GM19452 (cell line): ENCODE results near the gene DEAF1.
A peak's percentile ranks its signal among the peaks of the same experiment; 100 is the strongest.

Experiments used
- ATAC-seq: cut with Tn5 transposase; IDR thresholded peaks from one replicate; pipeline ENCODE4 v1.9.1; 2021; ENCODE audit not compliant: unreplicated experiment

Gene DEAF1

DNA sequence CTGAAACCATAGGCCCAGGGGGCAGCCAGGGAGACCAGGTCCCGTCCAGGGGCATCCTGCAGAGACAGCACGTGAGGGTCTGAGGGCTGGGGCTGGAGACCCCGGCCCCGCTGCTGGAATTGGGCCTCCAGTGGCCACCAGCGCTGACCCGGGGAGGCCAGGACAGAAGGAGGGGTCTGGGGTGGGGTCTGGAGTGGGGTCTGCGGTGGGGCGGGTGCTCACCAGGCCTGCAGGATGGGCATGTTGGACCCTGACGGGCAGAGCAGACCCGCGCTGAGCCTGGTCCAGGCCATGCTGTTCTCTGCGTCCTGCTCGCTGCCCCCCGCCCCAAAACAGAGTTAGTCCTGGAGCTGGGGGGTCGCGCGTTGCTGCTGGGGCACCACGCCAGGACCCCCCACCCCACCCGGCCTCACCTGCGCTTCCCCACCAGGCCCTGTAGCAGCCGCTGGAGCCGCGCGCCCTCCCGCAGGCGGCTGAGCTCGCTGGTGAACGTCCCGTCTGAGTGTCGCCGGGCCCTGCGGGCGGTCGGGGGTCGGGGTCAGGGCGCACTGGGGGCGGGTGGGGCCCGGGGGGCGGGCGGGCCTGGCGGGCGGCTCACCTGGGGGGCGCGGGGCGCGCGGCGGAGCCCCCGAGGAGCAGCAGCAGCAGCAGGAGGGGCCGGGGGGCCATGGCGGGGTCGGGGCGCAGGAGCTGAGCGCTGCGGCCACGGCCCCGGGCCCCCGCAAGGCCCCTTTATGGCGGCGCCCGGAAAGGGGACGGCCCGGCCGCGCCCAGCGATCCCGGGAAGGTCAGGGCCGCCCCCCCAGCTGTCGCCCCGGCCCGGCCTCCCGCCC is 68.3 kb downstream of the DEAF1 start, which contains the start of gene SCT:
Gene SCT (minus strand): TSS at position 707 of the 833 bp plus-strand sequence. CDS start 38 bp downstream, at position 669.
- ATAC-seq = no peak

DNA sequence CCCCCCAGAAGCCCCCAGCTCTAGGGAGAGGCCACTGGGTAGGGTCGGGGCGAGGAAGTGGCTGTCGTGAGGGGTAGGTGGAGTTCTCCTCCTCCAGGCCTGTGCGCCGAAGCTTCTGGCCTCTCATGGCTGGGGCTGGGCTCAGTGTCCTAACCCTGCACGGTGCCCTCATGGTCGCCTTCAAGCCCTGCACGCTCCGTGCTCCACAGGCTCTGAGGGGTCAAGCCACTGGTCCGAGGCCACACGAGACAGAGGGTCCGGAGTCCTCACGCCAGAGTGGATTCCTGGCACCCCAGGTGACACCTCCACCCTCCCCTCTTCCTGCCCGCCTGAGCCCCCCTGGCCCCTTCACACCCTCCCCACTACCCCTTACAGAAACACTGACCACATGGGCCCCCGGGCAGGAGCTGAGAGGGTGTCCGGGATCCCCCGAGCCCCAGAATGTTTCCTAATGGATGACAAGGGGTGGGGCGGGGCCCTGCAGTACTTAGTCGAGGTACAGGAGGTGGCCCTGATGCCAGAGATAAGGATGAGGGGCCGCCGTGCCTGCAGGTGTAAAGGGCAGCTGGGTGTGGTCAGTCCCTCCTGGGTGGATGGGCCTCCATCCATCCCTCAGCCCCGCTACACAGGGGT is 69.3 kb downstream of the DEAF1 start:
- ATAC-seq = no peak

DNA sequence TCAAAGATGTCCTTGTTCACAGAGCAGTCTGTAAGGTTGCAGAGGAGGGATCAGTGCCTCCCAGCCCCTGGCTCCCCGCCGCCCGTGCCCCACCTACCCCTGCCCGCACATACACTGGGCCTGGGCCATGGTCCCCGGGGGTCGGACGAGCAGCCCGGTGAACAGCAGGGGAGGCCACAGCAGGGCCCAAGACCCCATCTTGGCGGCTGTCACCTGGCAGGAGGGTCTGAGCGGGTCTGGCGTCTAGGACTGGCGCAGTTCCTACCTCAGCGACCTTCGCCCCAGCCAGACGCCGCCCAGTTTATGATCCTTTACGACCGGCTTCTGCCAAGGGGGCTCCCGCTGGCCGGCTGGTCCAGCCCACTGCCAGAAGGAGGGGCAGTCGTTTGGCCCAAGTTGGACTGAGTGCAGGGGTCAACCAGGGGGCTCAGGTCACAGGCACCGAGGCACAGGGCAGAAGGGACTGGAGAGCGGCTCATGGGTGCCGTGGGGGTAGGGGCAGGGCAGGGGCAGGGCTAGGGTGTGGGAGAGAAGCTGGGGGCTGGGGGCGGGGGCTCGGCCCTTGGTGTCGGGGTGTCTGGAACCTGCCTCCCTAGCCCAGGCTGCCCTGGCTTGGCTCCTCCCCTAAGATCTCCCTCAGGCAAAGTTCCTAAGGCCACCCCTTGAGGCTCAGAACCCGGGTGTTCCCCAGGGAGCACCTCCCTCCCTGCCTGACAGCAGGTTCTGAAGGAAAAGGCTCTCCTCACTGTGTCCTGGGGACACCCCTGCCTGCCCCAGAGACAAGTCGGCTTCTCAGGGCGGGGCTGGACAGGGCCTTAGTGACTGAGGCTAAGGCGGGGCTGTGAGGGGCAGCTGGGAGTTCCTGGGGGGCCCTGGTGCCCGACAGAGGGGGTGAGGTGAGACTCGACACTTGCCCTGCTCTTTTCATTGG is 70.1 kb downstream of the DEAF1 start, which contains the start of gene CDHR5:
Gene CDHR5 (minus strand): TSS at position 251 of the 931 bp plus-strand sequence. CDS start 53 bp downstream, at position 198.
- ATAC-seq = no peak

DNA sequence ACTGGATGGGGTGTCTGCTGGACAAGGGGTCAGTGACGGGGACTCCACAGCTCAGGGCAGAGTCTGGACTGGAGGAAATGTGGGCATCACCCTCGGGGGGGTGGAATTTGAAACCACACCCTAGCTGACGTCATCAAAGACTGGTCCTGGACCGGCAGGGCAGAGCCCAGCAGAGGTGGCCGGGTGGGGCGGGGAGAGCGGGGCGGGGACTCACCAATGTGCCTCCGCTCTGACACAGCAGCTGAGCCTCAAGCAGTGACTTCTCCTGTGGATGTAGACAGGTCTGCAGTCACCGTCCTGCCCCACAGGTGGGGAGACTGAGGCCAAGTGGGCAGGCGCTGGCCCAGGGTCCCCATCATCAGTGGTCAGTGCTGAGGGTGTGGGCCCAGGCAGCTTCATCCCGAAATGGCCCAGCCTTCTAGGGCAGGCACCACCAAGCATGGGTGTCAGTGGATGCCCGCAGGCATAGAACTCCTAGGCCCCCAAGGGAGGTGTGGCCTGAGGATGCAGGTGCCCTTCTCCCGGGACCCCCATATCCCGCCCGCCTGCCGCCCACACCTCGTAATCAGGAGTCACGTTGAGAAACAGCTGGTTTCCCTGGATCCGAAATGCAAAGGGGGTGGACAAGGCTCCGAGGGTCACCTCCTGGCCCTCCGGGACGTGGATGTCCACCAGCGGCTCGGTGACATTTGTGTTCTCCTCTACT is 70.9 kb downstream of the DEAF1 start:
- ATAC-seq = no peak

DNA sequence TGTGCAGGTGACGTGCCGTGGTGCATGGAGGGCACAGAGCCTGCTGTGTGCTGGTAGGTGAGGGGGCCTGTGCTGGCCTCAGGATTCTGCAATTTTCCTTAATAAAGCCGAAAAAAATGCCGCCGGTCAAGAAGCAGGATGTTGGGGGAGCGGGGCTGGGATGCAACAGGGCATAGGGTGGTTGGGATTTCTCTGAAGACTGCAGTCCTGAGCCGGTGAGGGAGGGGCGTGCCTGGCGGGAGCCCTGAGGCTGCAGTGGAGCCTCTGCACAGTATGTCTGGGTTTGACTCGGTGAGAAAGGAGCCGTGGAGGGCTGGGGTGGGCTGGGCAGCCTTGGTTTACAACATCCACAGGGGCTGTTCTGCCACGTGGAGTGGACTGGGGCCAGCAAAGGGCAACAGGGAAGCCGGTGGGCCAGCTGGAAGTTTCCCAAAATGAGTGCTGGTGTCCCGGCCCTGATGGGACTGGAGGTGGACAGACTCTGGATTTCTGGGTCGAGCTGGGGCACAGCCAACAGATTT is 71.6 kb downstream of the DEAF1 start:
- ATAC-seq = no peak

DNA sequence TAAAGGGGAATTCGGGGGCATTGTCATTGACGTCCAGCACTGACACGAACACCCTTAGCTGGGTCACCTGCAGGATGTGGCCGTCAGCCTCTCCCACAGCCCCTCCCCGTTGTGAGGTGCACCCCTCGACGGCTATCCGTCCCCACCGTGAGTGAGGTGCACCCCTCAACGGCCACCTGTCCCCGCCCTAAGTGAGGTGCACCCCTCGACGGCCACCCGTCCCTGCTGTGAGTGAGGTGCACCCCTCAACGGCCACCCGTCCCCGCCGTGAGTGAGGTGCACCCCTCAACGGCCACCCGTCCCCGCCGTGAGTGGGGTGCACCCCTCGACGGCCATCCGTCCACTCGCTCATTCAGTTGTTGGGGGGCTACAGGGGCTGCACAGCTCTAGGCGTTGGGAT is 73.2 kb downstream of the DEAF1 start:
- ATAC-seq = no peak

DNA sequence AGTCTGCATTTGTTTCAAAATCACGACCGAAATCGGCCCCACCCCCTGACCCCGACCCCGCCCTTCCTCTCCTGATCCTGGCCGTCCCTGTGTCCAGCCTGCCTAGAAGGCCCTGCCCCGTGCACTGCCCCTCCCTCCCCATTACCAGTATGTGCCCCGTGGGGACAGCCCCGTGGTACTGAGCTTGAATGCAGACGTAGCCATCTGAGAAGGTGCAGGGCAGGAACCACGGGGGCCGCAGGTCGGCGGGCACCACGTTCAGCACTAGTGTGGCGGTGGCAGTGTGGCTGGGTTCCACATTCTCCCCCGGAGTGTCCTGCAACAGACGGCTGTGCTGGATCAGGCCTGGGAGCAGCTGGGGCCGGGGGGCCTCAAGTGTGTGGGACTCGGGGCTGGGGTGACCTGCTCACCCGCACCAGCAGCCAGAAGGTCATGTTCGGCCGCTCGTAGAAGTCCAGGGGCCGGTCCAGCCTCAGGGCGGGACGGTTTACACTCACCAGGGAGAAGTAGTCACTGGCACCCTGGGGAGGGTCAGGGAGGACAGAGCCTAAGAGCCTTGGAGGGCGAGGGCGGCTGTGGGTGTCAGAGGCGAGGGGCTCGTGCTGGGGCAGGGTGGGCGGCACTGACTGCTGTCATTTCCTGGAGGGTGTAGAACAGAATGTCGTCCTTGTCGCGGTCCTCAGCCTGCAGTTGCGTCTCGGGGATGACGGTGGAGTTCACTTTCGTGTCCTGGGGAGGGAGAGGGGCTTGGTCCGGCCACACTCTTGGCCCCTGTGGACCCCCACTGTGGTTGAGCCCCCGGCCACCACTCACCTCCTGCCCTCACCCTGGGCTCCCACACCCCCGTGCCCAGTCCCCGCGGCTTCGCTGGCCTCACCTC is 73.8 kb downstream of the DEAF1 start:
- no peak for ATAC-seq

DNA sequence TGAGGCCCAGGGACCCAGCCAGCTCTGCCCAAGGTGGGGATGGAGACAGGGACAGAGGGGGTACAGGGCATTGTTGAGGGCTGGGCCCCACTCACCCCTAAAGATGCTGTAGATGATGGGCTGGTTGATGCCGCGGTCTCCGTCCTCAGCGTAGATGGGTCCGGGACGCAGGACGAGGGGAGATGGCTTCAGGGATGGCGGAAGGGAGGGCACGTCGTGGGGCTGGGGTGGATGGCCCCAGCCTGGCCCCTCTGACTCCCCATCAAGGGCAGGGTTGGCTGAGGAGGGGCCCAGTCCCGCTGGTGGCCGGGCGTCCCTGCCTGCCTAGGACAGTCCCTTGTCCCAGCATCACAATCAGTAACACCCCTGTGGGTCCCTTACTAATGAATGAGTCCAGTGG is 74.8 kb downstream of the DEAF1 start:
- ATAC-seq = no peak

DNA sequence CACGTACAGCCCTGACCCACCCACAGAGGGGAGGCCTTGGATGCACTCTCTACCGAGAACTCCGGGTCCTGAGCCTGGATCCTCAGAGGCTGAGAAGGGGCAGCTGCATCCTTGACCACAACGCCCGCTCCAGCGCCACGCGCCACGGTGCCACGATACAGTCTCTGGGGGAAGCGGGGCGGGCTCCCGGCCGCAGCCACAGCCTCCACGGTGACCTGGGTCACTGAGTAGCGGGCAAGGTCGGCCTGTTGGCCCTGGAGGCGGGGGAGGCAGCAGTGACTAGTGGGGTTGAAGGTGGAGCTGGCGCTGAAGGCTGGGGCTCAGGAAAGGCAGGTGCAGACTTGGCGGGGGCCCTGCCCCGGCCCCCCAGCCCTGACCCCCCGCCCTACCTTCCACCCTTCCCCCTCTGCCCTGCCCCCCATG is 75.4 kb downstream of the DEAF1 start:
- ATAC-seq = no peak

DNA sequence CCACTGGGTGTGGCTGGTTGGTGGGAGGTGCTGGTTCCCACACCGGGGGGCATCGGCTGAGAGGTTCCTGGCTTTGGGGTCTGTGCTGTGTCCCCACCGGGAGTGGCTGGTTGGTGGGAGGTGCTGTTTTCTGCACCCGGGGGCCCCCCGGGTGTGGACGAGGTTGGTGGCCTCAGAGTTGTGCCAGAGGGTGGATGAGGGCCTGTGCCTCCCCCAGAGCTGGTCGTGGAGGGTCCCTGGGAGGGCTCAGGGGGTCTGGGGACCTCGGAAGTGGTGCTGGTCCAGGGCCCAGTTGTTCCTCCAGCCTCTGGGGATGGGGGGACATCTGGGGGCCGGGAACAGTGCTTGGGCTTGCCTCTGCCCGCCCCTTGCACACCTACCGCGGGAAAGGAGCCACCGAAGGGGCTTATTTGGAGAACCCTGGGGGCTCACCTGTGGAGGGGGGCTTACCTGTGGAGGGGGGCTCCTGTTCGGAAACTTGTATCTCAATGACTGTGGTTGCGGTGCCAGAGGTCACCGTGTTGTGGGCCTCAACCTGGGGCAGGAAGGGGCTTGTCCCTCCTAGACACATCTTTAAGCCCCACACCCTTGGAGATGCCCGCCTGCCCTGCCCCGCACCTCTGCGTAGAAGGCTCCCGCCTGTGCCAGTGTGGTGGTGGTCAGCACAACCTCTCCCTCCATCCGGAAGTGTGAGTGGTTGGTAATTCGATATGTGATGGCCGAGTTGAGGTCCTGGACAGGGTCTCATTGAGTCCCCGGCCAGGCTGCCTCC is 76.0 kb downstream of the DEAF1 start:
- no peak for ATAC-seq

DNA sequence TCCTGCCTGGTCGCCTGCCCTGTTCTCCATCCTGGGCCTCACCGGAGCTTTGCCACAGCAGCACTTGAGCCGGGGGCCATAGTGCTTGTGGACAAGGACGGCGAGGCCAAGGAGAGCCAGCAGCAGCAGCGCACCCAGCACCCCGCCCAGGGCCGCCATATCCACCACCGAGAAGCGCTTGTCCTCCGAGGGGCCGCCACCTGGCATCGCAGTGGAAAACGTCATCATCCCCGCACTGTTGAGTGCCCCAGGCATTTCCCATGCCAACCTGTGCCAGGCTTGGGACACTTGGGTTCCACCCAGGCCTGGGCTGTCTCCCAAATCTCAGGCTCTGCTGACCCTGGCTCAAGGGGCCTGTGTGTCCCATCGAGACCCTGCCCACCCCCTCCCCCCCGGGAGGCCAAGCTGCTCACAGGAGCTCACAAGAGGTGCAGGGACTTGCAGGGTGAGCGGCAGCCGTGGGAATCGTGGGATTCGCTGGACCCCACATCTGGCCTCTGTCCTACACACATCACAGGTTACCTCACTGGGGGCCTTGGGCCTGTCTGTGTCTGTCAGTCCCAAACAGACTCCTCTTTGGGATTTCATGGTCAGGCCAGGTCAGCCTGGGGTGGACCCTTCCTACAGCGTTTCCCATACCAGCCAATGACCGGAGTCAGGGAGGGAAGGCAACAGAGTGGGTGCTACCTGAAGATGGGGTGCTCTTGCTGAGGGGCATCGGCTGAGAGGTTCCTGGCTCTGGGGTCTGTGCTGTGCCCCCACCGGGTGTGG is 76.9 kb downstream of the DEAF1 start:
- ATAC-seq = no peak

DNA sequence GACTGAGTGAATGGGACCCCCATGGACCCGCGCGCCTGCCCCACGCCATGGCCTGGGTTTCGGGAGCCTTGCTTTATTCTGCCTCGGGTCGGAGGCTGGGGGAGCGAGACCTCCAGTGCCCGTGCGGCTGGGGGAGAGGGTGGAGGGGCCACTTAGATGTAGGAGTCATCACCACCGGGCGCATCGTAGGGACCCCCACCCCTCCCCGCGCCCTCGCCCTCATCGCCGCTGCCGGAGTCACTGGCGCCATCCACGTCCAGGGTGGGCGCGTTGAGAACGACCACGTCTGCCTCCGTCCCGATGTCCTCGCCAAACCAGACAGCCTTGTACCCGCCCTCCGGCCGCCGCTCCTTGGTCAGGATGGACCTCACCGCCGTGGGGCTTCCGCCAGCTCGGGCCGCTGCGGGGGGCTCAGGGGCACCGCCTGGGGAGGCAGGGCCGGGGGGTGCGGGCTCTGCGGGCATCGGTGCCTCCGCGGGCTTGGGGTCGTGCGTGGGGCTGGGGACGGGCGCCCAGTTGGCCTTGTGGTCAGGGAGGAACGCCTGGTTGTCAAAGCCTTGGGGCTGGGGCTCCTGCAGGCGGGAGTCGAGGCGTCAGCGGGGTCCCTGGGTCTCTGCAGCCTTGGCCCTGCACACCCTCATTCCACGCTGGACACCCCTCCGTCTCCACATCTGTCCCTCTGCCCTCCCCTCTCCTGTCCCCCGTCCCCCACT is 77.7 kb downstream of the DEAF1 start:
- ATAC-seq = no peak

DNA sequence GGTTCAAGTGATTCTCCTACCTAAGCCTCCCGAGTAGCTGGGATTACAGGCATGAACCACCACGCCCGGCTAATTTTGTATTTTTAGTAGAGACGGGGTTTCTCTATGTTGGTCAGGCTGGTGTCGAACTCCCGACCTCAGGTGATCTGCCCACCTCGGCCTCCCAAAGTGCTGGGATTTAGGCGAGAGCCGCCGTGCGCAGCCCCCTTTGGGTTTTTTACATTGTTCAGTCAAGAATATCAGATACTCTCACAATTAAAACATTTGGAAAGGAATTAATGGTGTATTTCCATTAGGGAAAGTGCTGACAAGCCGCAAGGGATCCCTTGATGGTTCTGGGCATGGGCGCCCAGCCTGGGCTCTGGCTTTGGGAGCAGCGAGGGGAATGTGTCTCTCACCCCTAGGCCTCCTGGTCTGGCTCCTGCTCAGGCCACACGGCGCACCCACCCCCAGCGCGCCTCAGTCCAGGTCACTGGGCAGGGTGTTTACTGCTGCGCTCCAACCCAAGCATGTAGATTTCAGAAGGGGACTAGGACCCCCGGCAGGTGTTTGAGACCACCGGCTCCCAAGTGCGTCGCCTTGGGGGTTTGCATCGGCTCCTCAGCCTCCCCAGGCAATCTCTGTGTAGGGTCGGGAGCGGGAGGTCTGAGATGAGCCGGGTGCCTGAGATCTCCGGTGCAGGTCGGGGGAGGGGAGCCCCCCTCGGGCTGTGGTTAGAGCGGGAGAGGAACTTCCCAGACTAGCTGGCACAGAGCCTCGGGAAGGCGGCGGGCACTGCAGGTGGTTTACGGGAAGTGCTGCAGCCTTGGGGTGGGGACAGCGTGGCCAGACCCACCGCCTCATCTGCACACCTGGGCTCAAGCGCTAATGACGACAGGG is 78.5 kb downstream of the DEAF1 start:
- no peak for ATAC-seq

DNA sequence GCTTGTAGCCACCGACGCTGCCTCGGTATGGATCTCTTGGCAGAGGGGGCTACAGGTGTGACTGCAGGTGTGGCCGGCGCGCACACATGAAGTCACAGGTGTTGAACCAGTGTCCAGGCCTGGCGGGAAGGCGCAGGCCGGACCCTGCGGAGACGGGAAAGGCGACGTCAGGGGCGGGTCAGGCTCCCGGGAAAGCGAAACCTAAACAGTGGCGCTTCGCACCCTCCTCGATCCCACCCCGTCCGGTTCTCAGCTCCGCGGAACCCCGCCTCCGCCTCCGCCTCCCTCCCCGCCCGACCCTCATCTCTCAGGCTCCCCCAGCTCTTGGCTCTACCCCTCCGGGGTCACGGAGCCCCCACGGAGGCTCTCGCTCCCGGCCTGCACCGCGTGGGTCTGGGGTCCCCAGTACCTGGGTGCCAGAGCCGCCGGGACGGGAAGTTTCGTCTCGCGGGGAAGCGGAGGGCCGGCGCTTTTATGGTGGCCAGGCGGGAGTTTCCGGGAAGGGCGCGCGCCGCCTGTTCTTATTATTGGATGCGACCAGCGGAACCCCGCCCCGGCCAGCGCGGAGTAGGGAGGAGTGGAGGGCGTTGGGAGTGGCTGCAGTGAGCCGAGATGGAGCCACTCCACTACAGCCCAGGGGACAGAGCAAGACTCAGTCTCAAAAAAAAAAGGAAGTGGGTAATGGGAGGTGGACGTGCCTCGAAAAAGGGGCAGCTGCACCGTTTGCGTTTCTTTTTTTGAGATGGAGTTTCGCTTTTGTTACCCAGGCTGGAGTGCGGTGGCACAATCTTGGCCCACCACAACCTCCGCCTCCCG is 79.3 kb downstream of the DEAF1 start, which contains the start of gene IRF7:
Gene IRF7 (minus strand): TSS at position 447 of the 816 bp plus-strand sequence. CDS start 586 bp downstream, outside the sequence.
- peak; percentile 83 for ATAC-seq
